Ramos (cell line): Measurements from ENCODE around the gene PTMA.

Source experiments
- in situ Hi-C: fragments of 300-500 bp; cut with MboI; formaldehyde crosslinking; loops from one replicate; pipeline ENCODE4 v1.14.3; 2022; ENCODE audit warnings: low sequenced_read_pairs; ENCODE audit not compliant: unreplicated experiment

Gene PTMA

GRCh38 chr2:231673348-231673770 lies 35.0 kb upstream of the PTMA start:
- in situ Hi-C loops, result loop anchor here (5.0 to 25.0 kb wide), 2 partner anchors 34 to 1689 kb away; partner anchors contain the start of genes DGKD and PTMA

GRCh38 chr2:231674587-231675338 lies 33.6 kb upstream of the PTMA start:
- in situ Hi-C loops, result loop anchor here (5.0 to 25.0 kb wide), 2 partner anchors 33 to 1688 kb away; partner anchors contain the start of genes DGKD and PTMA

- in situ Hi-C loops, result no loop called here
Measured at GRCh38 chr2:231676243-231676642, 32.1 kb upstream of the PTMA start.

GRCh38 chr2:231677632-231678104 lies 30.7 kb upstream of the PTMA start:
- in situ Hi-C loops, result no loop called here

- in situ Hi-C loops, result no loop called here
Measured at GRCh38 chr2:231679908-231680284, 28.4 kb upstream of the PTMA start.

- in situ Hi-C loops, result no loop called here
Measured at GRCh38 chr2:231680285-231680991, 27.9 kb upstream of the PTMA start.

GRCh38 chr2:231680992-231681852 lies 27.1 kb upstream of the PTMA start:
- in situ Hi-C loops, result no loop called here

- in situ Hi-C loops, result no loop called here
Measured at GRCh38 chr2:231682603-231683291, 25.6 kb upstream of the PTMA start.

- in situ Hi-C loops, result no loop called here
Measured at GRCh38 chr2:231683292-231684235, 24.8 kb upstream of the PTMA start.

GRCh38 chr2:231684314-231685223 lies 23.8 kb upstream of the PTMA start:
- in situ Hi-C loops, result no loop called here

GRCh38 chr2:231685349-231686191 lies 22.8 kb upstream of the PTMA start:
- in situ Hi-C loops, result no loop called here

- in situ Hi-C loops, result no loop called here
Measured at GRCh38 chr2:231686192-231687100, 21.9 kb upstream of the PTMA start.

GRCh38 chr2:231687133-231687852 lies 21.0 kb upstream of the PTMA start:
- in situ Hi-C loops, result no loop called here

- in situ Hi-C loops, result no loop called here
Measured at GRCh38 chr2:231687961-231688360, 20.4 kb upstream of the PTMA start.

- in situ Hi-C loops, result no loop called here
Measured at GRCh38 chr2:231688719-231689118, 19.6 kb upstream of the PTMA start.
